ENCODE measurements around the gene SELPLG.
"Not testable (repeated sequence)": the region's sequence is repeated elsewhere in the genome, so short reads cannot be mapped to it uniquely, and the experiment has no call there.

The SELPLG gene

GRCh38 chr12:108618953-108619274 lies 14.8 kb downstream of the SELPLG start:
- not testable (repeated sequence) for DNase-seq (ENCODE audit: low read depth)

DNA sequence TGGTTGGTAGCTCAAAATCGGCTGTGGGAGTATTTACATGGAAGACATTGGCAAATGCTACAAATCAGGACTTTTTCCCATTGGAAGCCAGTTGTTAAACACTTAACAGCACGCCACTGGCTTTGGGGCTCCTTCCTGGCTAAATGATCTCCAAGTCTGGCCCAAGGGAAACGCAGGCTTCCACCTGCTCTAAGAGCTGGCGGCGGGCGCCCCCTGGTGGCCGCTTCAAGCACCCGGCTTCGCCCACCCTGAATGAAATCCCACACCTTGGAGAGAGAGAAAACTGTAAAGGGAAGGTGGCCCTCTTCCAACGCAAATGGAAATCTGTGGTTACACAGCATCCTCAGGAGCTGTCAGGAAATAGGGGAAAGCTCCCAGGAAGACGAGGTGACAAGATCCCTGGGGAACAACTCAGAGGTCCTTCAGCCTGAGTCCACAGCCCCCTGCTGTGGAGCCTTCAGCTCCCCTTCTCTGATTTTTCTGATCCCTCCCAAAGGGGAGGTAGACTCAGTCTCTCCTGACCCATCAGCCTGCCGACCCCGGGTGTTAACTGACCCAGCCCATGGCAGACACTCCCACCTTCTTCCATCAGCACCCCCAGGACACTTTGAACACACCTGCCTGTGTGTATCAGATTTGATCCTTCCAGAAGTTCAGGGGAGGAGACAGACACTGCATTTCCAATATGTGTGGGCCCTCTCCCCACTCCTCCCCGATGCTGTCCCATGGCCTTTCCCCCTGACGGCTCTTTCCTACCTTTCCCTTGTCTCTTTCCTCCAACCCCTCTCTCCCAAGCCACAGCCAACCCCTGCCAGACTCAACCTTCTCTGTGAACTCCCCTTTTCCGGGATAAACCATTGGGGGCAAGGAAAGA lies 15.4 kb downstream of the SELPLG start:
- DNase-seq (ENCODE audit: low read depth), result peak; percentile 59

- peak; percentile 70 for DNase-seq (ENCODE audit: low read depth)
These were observed 16.5 kb downstream of the SELPLG start for GRCh38 chr12:108616941-108617858.

DNA sequence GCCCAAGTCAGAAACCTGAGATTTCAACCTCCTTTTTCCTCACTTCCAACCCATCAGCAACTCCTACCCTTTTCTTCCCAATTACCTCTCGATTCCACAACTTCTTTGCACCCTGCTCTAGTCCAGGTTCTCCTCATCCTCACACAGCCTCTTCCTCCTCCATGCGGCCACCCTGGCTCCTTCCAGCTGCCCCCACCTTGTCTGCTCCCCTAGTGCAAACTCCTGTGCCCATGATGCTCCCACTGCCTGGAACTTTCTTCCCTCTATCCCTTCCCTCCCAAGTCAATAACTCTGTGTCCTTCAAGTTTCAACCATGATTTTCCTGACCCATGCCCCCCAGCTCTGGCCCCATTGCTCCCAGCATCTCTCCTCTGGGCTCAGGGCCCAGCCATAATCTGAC lies 17.3 kb downstream of the SELPLG start:
- no peak for DNase-seq (ENCODE audit: low read depth)

DNA sequence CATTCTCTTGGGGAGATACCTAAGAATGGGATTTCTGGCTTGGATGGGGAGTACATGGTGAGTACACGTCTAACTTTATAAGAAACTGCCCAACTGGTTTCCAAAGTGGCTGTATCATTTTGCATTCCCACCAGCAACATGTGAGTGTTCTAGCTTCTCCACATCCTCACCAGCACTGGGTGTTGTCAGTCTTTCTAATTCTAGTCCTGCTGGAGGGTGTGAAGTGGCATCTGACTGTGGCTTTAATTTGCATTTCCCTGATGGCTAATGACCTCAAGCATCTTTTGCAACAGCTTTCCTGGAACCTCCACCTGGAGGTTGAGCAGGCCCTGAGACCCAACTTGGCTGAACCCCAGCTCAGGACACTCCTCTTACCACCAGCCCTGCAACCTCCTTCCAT lies 17.8 kb downstream of the SELPLG start:
- no peak for DNase-seq (ENCODE audit: low read depth)

GRCh38 chr12:108614639-108615038 lies 19.1 kb downstream of the SELPLG start:
- no peak for DNase-seq (ENCODE audit: low read depth)

- DNase-seq (ENCODE audit: low read depth), result no peak
These were observed 19.7 kb downstream of the SELPLG start for GRCh38 chr12:108614041-108614440.

GRCh38 chr12:108613548-108613947 lies 20.1 kb downstream of the SELPLG start:
- DNase-seq (ENCODE audit: low read depth), result no peak

DNA sequence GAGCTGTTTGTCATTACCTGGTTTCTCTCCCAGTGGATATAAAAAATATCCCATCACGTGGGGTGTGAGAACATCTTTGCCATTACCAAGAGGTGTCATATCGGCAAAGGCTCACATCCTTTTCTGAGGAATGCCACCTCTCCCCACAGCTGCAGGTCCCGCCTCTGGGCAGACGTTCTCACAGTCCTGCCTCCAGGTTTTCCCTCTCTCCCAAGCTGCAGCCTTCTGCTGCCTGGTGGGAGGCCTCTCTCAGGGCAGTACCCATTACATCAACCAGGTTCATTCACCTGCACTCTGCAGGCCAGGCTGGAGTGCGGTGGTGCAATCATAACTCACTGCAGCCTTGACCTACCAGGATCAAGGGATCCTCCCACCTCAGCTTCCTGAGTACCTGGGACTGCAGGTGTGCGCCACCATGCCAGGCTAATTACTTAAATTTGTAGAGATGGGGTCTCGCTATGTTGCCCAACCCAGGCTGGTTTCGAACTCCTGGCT lies 20.9 kb downstream of the SELPLG start:
- DNase-seq (ENCODE audit: low read depth), result no peak

DNA sequence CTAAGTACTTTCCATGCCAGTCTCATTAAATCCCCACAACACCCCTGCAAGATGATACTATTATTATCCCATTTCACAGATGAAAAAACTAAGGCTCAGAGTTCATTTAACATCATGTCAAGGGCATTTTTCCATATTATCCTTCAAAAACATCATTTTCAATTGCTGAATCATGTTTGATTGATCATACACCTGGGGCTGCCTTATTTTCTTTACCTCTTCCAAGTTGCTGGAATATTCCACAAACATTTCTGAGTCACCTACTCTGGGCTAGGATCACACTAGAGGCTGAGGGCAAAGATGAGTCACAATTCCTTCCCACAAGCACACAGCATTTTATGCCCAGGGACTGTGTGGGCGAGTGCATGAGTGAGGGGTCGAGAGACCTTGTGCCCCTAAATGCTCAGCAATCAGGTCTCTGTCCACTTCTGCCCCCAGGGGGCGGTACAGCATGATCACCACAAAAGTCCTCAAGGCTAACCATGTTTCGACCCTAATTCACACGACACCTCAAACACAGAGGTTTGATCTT lies 21.7 kb downstream of the SELPLG start:
- peak; percentile 43 for DNase-seq (ENCODE audit: low read depth)

- no peak for DNase-seq (ENCODE audit: low read depth)
These were observed 22.7 kb downstream of the SELPLG start for GRCh38 chr12:108610856-108611605.

GRCh38 chr12:108610336-108610815 lies 23.3 kb downstream of the SELPLG start:
- DNase-seq (ENCODE audit: low read depth), result no peak

DNA sequence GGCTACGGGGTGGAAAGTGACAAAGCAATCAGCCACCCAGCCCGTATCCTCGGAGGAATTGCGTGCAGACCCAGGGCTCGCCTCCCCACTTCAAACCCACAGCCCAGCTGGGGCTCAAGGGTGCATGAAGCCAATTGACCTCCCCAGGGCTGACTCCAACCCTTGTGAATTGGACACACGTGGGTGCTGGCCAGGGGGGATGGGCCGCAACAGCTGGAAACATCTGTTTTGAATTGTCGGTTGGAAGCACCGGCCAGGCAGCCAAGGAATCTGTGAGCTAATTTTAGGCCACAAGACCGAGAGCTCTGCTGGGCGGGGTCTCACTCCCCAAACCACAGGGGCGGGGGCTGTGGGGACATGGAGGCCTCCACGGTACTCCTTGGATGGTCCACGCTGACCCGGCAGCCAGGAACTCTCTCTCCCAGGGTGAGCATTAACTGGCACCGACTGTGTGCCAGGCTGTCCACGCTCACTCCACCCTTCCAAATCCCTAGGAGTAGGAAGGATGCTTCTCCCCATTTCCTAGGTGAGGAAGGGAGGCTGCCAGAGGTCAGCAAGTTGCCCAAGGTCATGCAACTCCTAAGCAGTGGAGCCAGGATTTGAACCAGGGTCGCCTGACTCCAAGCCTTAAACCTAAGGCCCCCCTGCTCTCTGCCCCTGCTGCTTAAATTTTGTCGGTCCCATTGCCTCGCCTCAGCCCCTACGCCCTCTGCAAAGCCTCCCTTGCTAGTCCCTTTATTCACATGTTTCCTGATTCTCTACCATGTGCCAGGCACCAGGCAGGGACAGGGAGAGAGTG lies 24.0 kb downstream of the SELPLG start:
- no peak for DNase-seq (ENCODE audit: low read depth)

DNA sequence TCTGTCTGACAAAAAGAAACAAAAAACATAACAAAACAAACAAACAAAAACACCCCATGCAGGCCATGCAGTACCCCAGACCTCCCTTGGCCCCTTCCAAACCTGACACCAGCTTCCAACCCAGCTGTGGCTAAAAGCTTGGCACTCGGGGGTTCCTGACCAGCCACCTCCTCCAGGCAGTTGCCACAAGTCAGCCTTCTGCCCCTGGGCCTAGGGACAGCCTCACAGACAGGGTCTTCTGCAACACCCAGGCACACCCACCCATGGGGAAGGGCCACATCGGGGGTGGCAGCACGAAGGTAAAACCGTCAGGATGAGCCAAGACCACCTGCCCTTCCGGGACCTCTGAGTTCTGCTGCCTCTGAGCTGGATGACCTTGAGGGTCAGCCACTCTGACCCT lies 25.1 kb downstream of the SELPLG start:
- DNase-seq (ENCODE audit: low read depth), result no peak

- no peak for DNase-seq (ENCODE audit: low read depth)
These were observed 25.6 kb downstream of the SELPLG start for GRCh38 chr12:108607981-108608600.

GRCh38 chr12:108606492-108606891 lies 27.2 kb downstream of the SELPLG start:
- DNase-seq (ENCODE audit: low read depth), result no peak

DNA sequence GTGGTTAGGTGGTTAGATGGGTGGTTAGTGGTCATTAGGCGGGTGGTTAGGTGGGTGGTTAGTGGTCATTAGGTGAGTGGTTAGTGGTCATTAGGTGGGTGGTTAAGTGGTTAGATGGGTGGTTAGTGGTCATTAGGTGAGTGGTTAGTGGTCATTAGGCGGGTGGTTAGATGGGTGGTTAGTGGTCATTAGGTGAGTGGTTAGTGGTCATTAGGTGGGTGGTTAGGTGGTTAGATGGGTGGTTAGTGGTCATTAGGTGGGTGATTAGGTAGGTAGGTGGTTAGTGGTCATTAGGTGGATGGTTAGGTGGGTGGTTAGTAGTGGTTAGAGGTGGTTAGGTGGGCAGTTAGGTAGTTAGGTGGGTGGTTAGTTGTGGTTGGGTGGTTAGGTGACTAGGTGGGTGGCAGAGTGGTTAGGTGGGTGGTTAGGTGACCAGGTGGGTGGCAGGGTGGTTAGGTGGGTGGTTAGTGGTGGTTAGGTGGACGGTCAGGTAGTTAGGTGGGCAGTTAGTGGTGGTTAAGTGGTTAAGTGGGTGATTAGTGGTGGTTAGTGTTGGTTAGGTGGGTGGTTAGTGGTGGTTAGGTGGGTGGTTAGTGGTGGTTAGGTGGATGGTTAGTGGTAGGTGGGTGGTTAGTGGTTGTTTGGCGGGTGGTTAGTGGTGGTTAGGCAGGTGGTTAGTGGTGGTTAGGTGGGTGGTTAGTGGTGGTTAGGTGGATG lies 27.8 kb downstream of the SELPLG start:
- DNase-seq (ENCODE audit: low read depth), result no peak

GRCh38 chr12:108605000-108605689 lies 28.5 kb downstream of the SELPLG start:
- no peak for DNase-seq (ENCODE audit: low read depth)

Measured in stimulated activated CD4-positive, alpha-beta T cell treated with anti-CD3 and anti-CD28 coated beads, Interleukin-2, amount 100 ng/mL, for 4 hours (primary cell).